Activated T-cell treated with anti-CD3 and anti-CD28 coated beads, Interleukin-2, amount 50 U/mL, for 24 hours (primary cell): ENCODE measurements around the gene TEX12.
"Not testable (repeated sequence)": the region's sequence is repeated elsewhere in the genome, so short reads cannot be mapped to it uniquely, and the experiment has no call there.

Experiments used
- DNase-seq: peaks from one replicate; pipeline ENCODE4 v3.0.0-alpha.2; 2020
- H3K27ac Mint-ChIP-seq: 2 replicates; pipeline ENCODE4 v1.8.0; 2020; ENCODE audit warnings: mild to moderate bottlenecking, mixed read lengths
- H3K27me3 Mint-ChIP-seq: 2 replicates; pipeline ENCODE4 v1.8.0; 2020; ENCODE audit warnings: mixed read lengths
- H3K36me3 Mint-ChIP-seq: 2 replicates; pipeline ENCODE4 v1.8.0; 2020; ENCODE audit warnings: low read depth, mixed read lengths
- H3K4me1 Mint-ChIP-seq: 2 replicates; pipeline ENCODE4 v1.8.0; 2020; ENCODE audit warnings: low read depth, mixed read lengths
- H3K4me3 Mint-ChIP-seq: 2 replicates; pipeline ENCODE4 v1.8.0; 2020; ENCODE audit warnings: mild to moderate bottlenecking, moderate library complexity, mixed read lengths
- H3K9me3 Mint-ChIP-seq: 2 replicates; pipeline ENCODE4 v1.8.0; 2020; ENCODE audit warnings: mixed read lengths

Gene TEX12

GRCh38 chr11:112176077-112176476, 8.9 kb downstream of the TEX12 start:
- H3K4me3 Mint-ChIP-seq = no peak overlapping the region
- H3K9me3 Mint-ChIP-seq = no peaks in the 10 kb centered on the region
- DNase-seq = no peak
- peaks cover 33% of the 10 kb centered on the region for H3K27me3 Mint-ChIP-seq
- H3K27ac Mint-ChIP-seq = no peak overlapping the region
- H3K4me1 Mint-ChIP-seq = peaks cover 21% of the 10 kb centered on the region
- H3K36me3 Mint-ChIP-seq = no peaks in the 10 kb centered on the region

- Mint-ChIP-seq H3K36me3 (no peaks in the 10 kb centered on the region), H3K9me3 (no peaks in the 10 kb centered on the region), H3K4me3 (no peak overlapping the region), H3K4me1 (peaks cover 18% of the 10 kb centered on the region), H3K27me3 (peaks cover 33% of the 10 kb centered on the region), H3K27ac (no peak overlapping the region)
- DNase-seq = no peak
Measured at GRCh38 chr11:112177589-112177988, 10.4 kb downstream of the TEX12 start.

- no peaks in the 10 kb centered on the region for H3K36me3 Mint-ChIP-seq
- no peak overlapping the region for H3K4me3 Mint-ChIP-seq
- no peaks in the 10 kb centered on the region for H3K9me3 Mint-ChIP-seq
- peaks cover 16% of the 10 kb centered on the region for H3K4me1 Mint-ChIP-seq
- no peak for DNase-seq
- H3K27ac Mint-ChIP-seq = no peak overlapping the region
- H3K27me3 Mint-ChIP-seq = peaks cover 33% of the 10 kb centered on the region
Measured at GRCh38 chr11:112178428-112178827, 11.3 kb downstream of the TEX12 start.

- Mint-ChIP-seq H3K9me3 (no peaks in the 10 kb centered on the region), H3K36me3 (no peaks in the 10 kb centered on the region), H3K4me3 (no peak overlapping the region), H3K27ac (no peak overlapping the region), H3K27me3 (peaks cover 33% of the 10 kb centered on the region), H3K4me1 (peaks cover 16% of the 10 kb centered on the region)
- DNase-seq = no peak
Measured at GRCh38 chr11:112178936-112179335, 11.8 kb downstream of the TEX12 start.

GRCh38 chr11:112179601-112180000, 12.4 kb downstream of the TEX12 start:
- Mint-ChIP-seq H3K4me3 (no peak overlapping the region), H3K27ac (no peak overlapping the region), H3K36me3 (no peaks in the 10 kb centered on the region), H3K9me3 (no peaks in the 10 kb centered on the region), H3K4me1 (peaks cover 15% of the 10 kb centered on the region), H3K27me3 (peaks cover 32% of the 10 kb centered on the region)
- no peak for DNase-seq

GRCh38 chr11:112182867-112183266, 15.7 kb downstream of the TEX12 start:
- H3K9me3 Mint-ChIP-seq = no peaks in the 10 kb centered on the region
- no peak overlapping the region for H3K27ac Mint-ChIP-seq
- H3K27me3 Mint-ChIP-seq = peaks cover 11% of the 10 kb centered on the region
- H3K4me1 Mint-ChIP-seq = peaks cover 4% of the 10 kb centered on the region
- H3K36me3 Mint-ChIP-seq = no peaks in the 10 kb centered on the region
- DNase-seq = no peak
- H3K4me3 Mint-ChIP-seq = no peak overlapping the region

GRCh38 chr11:112185883-112186282, 18.7 kb downstream of the TEX12 start:
- Mint-ChIP-seq H3K27me3 (no peaks in the 10 kb centered on the region), H3K9me3 (no peaks in the 10 kb centered on the region), H3K27ac (no peak overlapping the region), H3K36me3 (no peaks in the 10 kb centered on the region), H3K4me1 (no peaks in the 10 kb centered on the region), H3K4me3 (no peak overlapping the region)
- no peak for DNase-seq

- Mint-ChIP-seq H3K27ac (no peak overlapping the region), H3K4me3 (no peak overlapping the region), H3K9me3 (no peaks in the 10 kb centered on the region), H3K4me1 (no peaks in the 10 kb centered on the region), H3K36me3 (no peaks in the 10 kb centered on the region), H3K27me3 (no peaks in the 10 kb centered on the region)
- DNase-seq = no peak
Measured at GRCh38 chr11:112186304-112186703, 19.1 kb downstream of the TEX12 start.

- not testable (repeated sequence) for H3K4me3 Mint-ChIP-seq, H3K9me3 Mint-ChIP-seq, H3K36me3 Mint-ChIP-seq, H3K27me3 Mint-ChIP-seq, DNase-seq, H3K4me1 Mint-ChIP-seq, H3K27ac Mint-ChIP-seq
Measured at GRCh38 chr11:112195113-112195512, 27.9 kb downstream of the TEX12 start.

GRCh38 chr11:112195951-112196351, 28.8 kb downstream of the TEX12 start:
- no peak overlapping the region for H3K4me3 Mint-ChIP-seq
- H3K27me3 Mint-ChIP-seq = no peaks in the 10 kb centered on the region
- H3K36me3 Mint-ChIP-seq = no peaks in the 10 kb centered on the region
- DNase-seq = no peak
- peaks cover 2% of the 10 kb centered on the region for H3K4me1 Mint-ChIP-seq
- H3K9me3 Mint-ChIP-seq = no peaks in the 10 kb centered on the region
- H3K27ac Mint-ChIP-seq = no peak overlapping the region

GRCh38 chr11:112196519-112197087, 29.4 kb downstream of the TEX12 start:
- Mint-ChIP-seq H3K27me3 (no peaks in the 10 kb centered on the region), H3K27ac (no peak overlapping the region), H3K4me1 (peaks cover 2% of the 10 kb centered on the region)

GRCh38 chr11:112199101-112199500, 31.9 kb downstream of the TEX12 start:
- H3K9me3 Mint-ChIP-seq, H3K4me1 Mint-ChIP-seq, H3K27ac Mint-ChIP-seq, H3K36me3 Mint-ChIP-seq, H3K4me3 Mint-ChIP-seq, DNase-seq, H3K27me3 Mint-ChIP-seq: not testable (repeated sequence)

More at GRCh38 chr11:112196519-112197087, 29.4 kb downstream of the TEX12 start:
- DNase-seq = no peak
- H3K36me3 Mint-ChIP-seq = no peaks in the 10 kb centered on the region
- H3K9me3 Mint-ChIP-seq = no peaks in the 10 kb centered on the region
- no peak overlapping the region for H3K4me3 Mint-ChIP-seq

- H3K27ac Mint-ChIP-seq = no peak overlapping the region
- DNase-seq = no peak
- H3K36me3 Mint-ChIP-seq = no peaks in the 10 kb centered on the region
- H3K27me3 Mint-ChIP-seq = no peaks in the 10 kb centered on the region
- no peaks in the 10 kb centered on the region for H3K9me3 Mint-ChIP-seq
- H3K4me3 Mint-ChIP-seq = no peak overlapping the region
- no peaks in the 10 kb centered on the region for H3K4me1 Mint-ChIP-seq
Measured at GRCh38 chr11:112200252-112200651, 33.1 kb downstream of the TEX12 start.

GRCh38 chr11:112206071-112206470, 38.9 kb downstream of the TEX12 start:
- Mint-ChIP-seq H3K27ac (no peak overlapping the region), H3K9me3 (no peaks in the 10 kb centered on the region), H3K36me3 (no peaks in the 10 kb centered on the region), H3K4me3 (no peak overlapping the region), H3K4me1 (peaks cover 5% of the 10 kb centered on the region), H3K27me3 (no peaks in the 10 kb centered on the region)
- no peak for DNase-seq

GRCh38 chr11:112210890-112211289, 43.7 kb downstream of the TEX12 start:
- H3K36me3 Mint-ChIP-seq = no peaks in the 10 kb centered on the region
- DNase-seq = no peak
- no peak overlapping the region for H3K4me3 Mint-ChIP-seq
- peaks cover 23% of the 10 kb centered on the region for H3K4me1 Mint-ChIP-seq
- no peaks in the 10 kb centered on the region for H3K9me3 Mint-ChIP-seq
- H3K27me3 Mint-ChIP-seq = peaks cover 7% of the 10 kb centered on the region
- no peak overlapping the region for H3K27ac Mint-ChIP-seq

GRCh38 chr11:112211536-112211935, 44.4 kb downstream of the TEX12 start:
- no peaks in the 10 kb centered on the region for H3K36me3 Mint-ChIP-seq
- peaks cover 23% of the 10 kb centered on the region for H3K4me1 Mint-ChIP-seq
- H3K27ac Mint-ChIP-seq = peak overlapping the region; percentile 29
- H3K4me3 Mint-ChIP-seq = peak overlapping the region; percentile 21
- peaks cover 7% of the 10 kb centered on the region for H3K27me3 Mint-ChIP-seq
- no peak for DNase-seq
- H3K9me3 Mint-ChIP-seq = no peaks in the 10 kb centered on the region
